H4 (cell line): Measurements from ENCODE around the gene SYNGR1. TPM values are rescaled to one million over a fixed set of nuclear protein-coding genes. Genes with fewer than 3 reads are reported as not detected.

ENCODE experiments used
- DNase-seq: peaks from one replicate; pipeline ENCODE4 v3.0.0-alpha.2; 2015; ENCODE audit warnings: low spot score
- total RNA-seq: library from RNA; depleted of rRNA; stranded (reverse); fragments of >200 nt; shearing (Covaris generic); gene quantifications from 2 replicates; pipeline ENCODE4 v1.2.3, GENCODE V29; 2014

SYNGR1 gene
- total RNA-seq, 1 experiment from 2014 or later: 19.9 TPM

GRCh38 chr22:39368461-39368911 is 18.7 kb downstream of the SYNGR1 start:
- no peak for DNase-seq

- DNase-seq: no peak
These were observed 19.4 kb downstream of the SYNGR1 start for GRCh38 chr22:39369186-39369585.

- DNase-seq: no peak
These were observed 19.8 kb downstream of the SYNGR1 start for GRCh38 chr22:39369586-39369985.

GRCh38 chr22:39371732-39372131 is 21.9 kb downstream of the SYNGR1 start:
- DNase-seq: no peak

GRCh38 chr22:39374191-39374590 is 24.4 kb downstream of the SYNGR1 start:
- no peak for DNase-seq

- no peak for DNase-seq
These were observed 25.0 kb downstream of the SYNGR1 start for GRCh38 chr22:39374801-39375200.

- DNase-seq: no peak
These were observed 25.9 kb downstream of the SYNGR1 start for GRCh38 chr22:39375646-39376045.

GRCh38 chr22:39379756-39380730 is 30.3 kb downstream of the SYNGR1 start:
- DNase-seq: no peak

GRCh38 chr22:39381009-39381755 is 31.4 kb downstream of the SYNGR1 start:
- no peak for DNase-seq

- no peak for DNase-seq
These were observed 32.1 kb downstream of the SYNGR1 start for GRCh38 chr22:39381930-39382329.

GRCh38 chr22:39382410-39382809 is 32.6 kb downstream of the SYNGR1 start:
- no peak for DNase-seq

GRCh38 chr22:39383841-39384625 is 34.2 kb downstream of the SYNGR1 start:
- DNase-seq: no peak

- no peak for DNase-seq
These were observed 35.1 kb downstream of the SYNGR1 start for GRCh38 chr22:39384750-39385480.

- DNase-seq: no peak
These were observed 38.6 kb downstream of the SYNGR1 start for GRCh38 chr22:39388261-39389011.

- no peak for DNase-seq
These were observed 39.6 kb downstream of the SYNGR1 start for GRCh38 chr22:39389420-39389819.

- no peak for DNase-seq
These were observed 42.7 kb downstream of the SYNGR1 start for GRCh38 chr22:39392341-39392948.

- no peak for DNase-seq
These were observed 46.4 kb downstream of the SYNGR1 start for GRCh38 chr22:39395936-39396796.

- no peak for DNase-seq
These were observed 47.0 kb downstream of the SYNGR1 start for GRCh38 chr22:39396797-39397195.

GRCh38 chr22:39401301-39401631 is 51.5 kb downstream of the SYNGR1 start:
- no peak for DNase-seq
